Fibroblast of pulmonary artery (primary cell): ENCODE data around the gene IPO13.

Experiments used
- DNase-seq: peaks from one replicate; pipeline ENCODE4 v3.0.0-alpha.2; 2010; ENCODE audit warnings: low read depth
- H3K4me3 ChIP-seq: replicated peaks from 2 replicates; pipeline ENCODE4 v1.5.1; 2011; ENCODE audit warnings: low read depth, mild to moderate bottlenecking, control low read depth, low read length, moderate library complexity
- CTCF ChIP-seq: IDR thresholded peaks from 2 replicates; pipeline ENCODE4 v1.5.1; 2011; ENCODE audit warnings: mild to moderate bottlenecking, control low read depth, low read length, inconsistent platforms; ENCODE audit errors: missing control alignments

IPO13 gene

DNA sequence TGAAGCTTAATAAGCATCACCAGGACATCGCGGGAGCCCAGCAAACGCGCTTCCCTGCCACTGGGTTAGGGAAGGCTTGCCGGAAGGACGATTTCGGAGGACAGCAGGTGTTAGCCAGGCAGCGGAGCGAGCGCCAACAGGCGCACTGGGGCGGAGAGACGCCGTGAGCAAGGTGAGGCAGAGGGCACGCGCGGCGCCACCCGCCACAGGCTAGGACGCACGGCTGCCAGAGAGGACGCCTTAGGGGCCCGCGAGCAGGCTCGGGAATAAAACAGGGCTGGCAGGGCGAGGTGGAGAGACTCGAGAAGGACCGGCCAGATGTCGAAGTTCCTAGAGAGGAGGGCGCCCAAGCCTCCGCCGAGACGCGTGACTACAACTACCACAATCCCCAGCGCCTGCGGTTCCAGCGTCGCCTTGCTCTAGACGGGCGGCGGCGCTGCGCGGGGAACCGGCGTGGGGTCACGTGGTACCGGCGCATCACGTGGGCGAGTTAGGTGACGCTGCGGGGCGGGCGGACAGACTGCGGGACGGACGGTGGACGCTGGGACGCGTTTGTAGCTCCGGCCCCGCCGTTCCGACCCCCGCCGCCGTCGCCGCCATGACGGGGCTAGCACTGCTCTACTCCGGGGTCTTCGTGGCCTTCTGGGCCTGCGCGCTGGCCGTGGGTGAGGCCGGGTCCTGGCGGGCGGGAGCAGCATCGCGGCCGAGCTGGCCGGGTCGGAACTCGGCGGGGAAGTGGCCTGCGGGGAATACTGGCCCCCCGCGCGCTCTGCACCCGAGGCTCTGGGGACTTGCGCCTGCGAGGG, 27.9 kb downstream of the IPO13 start, which contains the start of gene ATP6V0B:
Gene ATP6V0B, plus strand, starts transcription at position 518 of the 806 bp plus-strand sequence. Its CDS starts 81 bp downstream, at position 599.
- peak within 1 kb of the TSS; percentile 90 for H3K4me3 ChIP-seq
- TF ChIP-seq CTCF: no peak
- DNase-seq: peak; percentile 93

- TF ChIP-seq CTCF: no peak
- H3K4me3 ChIP-seq: peak overlapping the region; percentile 90
- DNase-seq: peak; percentile 25
These were observed 28.7 kb downstream of the IPO13 start for GRCh38 chr1:43975249-43975961.

GRCh38 chr1:43976045-43976444, 29.3 kb downstream of the IPO13 start:
- no peak for DNase-seq
- H3K4me3 ChIP-seq: peak overlapping the region; percentile 90
- TF ChIP-seq CTCF: no peak

- DNase-seq: no peak
These were observed 30.1 kb downstream of the IPO13 start for GRCh38 chr1:43976890-43977289.

GRCh38 chr1:43977376-43978263, 30.9 kb downstream of the IPO13 start:
- TF ChIP-seq CTCF: no peak
- H3K4me3 ChIP-seq: no peak overlapping the region
- no peak for DNase-seq

More at GRCh38 chr1:43976890-43977289, 30.1 kb downstream of the IPO13 start:
- H3K4me3 ChIP-seq: no peak overlapping the region
- TF ChIP-seq CTCF: no peak

GRCh38 chr1:43978264-43978550, 31.5 kb downstream of the IPO13 start:
- DNase-seq: no peak
- no peak overlapping the region for H3K4me3 ChIP-seq
- no peak for TF ChIP-seq CTCF
